PC-9 (cell line): ENCODE results near the gene FLRT3.

Source experiments
- CTCF ChIP-seq: fragments of 200-600 bp; sonication (generic); conservative IDR thresholded peaks from 2 replicates; pipeline ENCODE4 v1.6.1; 2017; ENCODE audit warnings: mixed run types, antibody characterized with exemption, mild to moderate bottlenecking, moderate library complexity
- EZH2 ChIP-seq: fragments of 200-600 bp; sonication (generic); IDR thresholded peaks from 2 replicates; pipeline ENCODE4 v1.8.0; 2017; ENCODE audit warnings: antibody characterized with exemption, low read depth

- TF ChIP-seq CTCF (no peak), EZH2 (no peak)
Measured at GRCh38 chr20:14343491-14344065, 6.2 kb upstream of the FLRT3 start.
